Colon (tissue), 2 donors: ENCODE results near the gene SNAP25.

Source experiments
- FAIRE-seq: peaks from 2 replicates; lab custom pipeline; 2012; peaks lifted over from hg19 to GRCh38; lab: Jason Lieb, UNC
- donor health status: control.
- donor health status: control.

Gene SNAP25

GRCh38 chr20:10218536-10219451 is at the start of gene SNAP25:
TSS of gene SNAP25 (plus strand) at chr20:10218830. CDS start at chr20:10275492, 56,662 bp downstream.
- no peak for FAIRE-seq

- FAIRE-seq = no peak
Measured at GRCh38 chr20:10169752-10170151, 48.9 kb upstream of the SNAP25 start.

- FAIRE-seq = no peak
Measured at GRCh38 chr20:10170261-10170660, 48.4 kb upstream of the SNAP25 start.

GRCh38 chr20:10171864-10172751 is 46.5 kb upstream of the SNAP25 start:
- FAIRE-seq = no peak

DNA sequence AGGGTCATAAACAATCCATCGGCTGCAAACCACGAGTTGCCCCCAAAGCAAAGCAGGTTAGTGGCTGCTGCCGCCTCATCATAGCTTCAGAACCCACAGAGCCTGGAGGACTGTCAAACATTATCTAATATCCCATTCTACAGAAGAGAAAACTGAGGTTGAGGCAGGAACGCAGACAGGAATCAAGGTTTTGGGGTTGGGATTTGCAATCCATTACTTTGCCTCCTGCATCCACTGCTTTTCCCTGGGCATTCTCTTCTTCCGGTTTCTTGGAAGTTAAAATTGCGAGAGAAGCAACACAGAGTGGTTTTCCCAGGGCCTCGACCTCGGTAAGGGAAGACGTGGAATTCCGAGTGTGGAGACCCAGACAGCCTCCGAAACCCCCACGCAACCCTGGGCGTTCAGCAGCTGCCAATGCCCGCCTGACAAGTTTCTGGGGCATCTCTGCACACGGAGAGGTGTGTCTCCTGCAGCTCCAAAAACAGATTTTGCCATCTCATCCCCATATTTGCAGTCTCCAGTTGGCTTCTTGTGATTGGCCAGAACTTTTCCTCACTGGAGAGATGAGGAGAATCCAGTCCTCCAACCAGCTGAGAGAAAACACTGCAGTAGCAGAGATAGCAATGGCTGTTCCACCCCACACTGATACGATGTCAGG is 45.5 kb upstream of the SNAP25 start:
- FAIRE-seq = no peak

GRCh38 chr20:10174400-10174799 is 44.2 kb upstream of the SNAP25 start:
- no peak for FAIRE-seq

DNA sequence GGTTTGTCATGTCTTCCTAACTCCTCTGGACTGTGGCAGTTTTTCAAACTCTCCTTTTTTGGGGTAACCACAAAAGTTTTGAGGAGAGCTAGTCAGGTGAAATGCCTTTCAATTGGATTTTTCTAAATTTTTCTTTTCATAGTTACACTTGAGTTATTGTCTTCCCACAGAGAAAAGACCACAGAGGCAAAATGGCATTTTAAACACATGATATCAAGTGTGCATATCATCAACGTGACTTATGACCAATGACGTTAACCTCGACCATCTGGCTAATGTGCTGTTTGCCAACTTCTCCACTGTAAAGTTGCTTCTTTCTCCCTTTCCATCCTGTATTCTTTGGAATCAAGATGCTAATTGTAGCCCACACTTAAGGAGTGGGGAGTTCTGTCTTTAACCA is 41.3 kb upstream of the SNAP25 start:
- no peak for FAIRE-seq

DNA sequence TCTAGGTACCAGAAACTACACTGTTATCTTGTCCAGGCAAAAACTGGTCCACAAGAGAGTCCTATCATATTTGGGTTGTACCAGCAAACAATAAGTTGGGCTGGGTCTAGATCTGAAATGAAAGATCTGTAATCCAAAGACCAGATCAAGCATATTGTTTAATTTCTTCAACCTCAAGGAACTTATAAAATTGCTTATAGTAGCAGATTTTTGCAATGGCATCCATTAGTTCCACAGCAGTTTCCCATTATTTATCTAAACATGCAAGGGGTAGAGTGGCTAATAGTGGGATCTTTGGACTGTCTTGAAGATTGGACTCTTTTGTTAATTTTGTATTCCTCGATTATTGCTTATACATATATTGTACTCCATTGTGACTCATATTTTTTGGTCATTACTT is 40.5 kb upstream of the SNAP25 start:
- FAIRE-seq = no peak

- FAIRE-seq = no peak
Measured at GRCh38 chr20:10178727-10179313, 39.8 kb upstream of the SNAP25 start.

DNA sequence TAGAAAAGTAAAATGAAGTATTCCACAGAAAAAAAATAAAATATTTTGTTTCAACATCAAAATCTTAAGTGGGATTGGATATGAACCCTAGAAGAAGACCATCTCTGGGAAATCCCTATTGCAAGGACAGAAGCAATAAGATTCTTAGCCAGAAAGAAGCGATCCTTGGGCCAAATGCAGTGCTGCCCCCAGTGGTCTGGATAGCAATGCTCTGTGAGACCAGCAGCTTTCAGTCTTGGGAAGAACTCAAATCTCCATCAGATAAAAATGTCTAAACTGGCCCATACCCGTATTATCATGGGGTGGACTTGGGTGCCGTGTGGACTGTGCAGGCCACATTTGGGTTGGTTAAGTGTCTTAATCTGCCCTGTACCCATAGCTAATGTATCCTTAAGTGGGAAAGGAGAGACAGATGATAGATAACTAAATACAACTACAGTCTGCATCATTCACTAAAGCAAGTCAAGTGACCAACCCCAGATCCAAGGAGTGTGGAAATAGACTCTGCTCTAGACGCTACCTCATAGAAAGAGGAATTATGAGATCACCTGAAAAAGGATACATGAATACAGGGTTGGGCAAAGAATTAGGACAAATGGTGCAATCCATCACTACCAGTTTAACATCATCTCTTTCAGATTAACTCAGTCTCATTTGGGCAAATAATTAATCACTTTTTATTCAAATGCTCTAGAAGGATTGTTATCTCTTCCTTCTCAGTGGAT is 38.9 kb upstream of the SNAP25 start:
- no peak for FAIRE-seq

GRCh38 chr20:10180651-10181235 is 37.9 kb upstream of the SNAP25 start:
- no peak for FAIRE-seq

- no peak for FAIRE-seq
Measured at GRCh38 chr20:10185741-10186558, 32.7 kb upstream of the SNAP25 start.

GRCh38 chr20:10190456-10190855 is 28.2 kb upstream of the SNAP25 start:
- FAIRE-seq = no peak

GRCh38 chr20:10192171-10192570 is 26.5 kb upstream of the SNAP25 start:
- FAIRE-seq = no peak

DNA sequence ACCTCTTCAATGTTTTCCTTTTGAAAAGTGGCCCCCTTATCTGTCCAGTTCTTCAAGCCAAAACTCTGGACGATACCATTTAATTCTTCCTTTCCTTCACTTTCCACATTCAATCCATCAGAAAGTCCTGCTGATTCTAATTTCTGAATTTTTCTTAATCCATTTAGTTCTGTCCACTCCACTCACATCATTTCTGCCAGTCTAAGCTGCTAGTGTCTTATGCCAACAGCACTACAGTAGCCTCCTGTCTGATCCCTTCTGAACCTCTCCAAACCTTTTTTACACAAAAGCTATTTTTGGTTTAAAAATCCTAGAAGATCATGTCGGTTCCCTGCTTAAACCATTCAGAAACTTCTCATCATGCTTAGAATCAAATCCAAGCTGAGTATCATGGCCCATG is 24.5 kb upstream of the SNAP25 start:
- no peak for FAIRE-seq

DNA sequence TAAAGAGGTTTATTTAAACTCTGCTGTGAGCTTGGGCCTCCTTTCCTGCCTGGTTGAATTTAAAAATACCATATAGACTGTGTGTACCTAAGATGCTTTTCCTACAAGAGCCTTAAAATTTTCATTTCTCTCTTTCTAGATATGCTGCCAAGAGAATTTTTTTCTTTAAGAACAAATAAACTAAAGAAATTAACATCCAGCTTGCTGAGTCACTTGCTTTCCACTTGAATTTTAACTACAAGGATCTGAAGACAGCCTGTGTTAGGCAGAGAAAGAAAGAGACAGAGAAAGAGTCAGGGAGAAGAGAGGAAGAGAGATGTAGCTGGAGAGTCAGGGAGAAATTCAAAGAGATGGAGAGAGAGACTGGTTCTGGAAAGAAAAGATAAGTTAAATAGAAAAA is 18.3 kb upstream of the SNAP25 start:
- no peak for FAIRE-seq

DNA sequence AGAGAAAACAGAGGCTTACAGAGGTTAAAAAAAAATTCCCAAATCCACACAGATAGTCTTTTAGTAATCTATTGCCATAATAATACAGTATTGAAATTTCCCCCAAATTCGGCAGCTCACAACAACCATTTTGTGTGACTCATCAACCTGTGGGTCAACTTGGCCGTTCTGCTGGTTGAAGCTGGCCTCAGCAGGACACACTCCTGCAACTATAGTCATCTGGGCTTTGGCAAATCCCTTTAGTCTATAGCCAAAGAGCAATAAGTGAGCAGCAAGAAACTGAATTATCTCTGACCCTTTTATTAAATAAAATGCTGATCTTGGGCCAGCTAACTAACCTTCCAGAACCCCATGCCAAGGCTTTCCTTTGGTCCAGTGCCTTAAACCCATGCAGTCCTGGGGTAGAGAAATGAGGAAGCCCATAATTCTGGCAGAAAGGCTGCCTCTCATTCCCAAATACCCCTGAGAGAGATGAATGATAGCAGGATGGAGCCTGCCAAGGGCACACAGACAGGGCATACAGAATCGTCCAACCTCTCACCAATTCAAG is 17.2 kb upstream of the SNAP25 start:
- no peak for FAIRE-seq

DNA sequence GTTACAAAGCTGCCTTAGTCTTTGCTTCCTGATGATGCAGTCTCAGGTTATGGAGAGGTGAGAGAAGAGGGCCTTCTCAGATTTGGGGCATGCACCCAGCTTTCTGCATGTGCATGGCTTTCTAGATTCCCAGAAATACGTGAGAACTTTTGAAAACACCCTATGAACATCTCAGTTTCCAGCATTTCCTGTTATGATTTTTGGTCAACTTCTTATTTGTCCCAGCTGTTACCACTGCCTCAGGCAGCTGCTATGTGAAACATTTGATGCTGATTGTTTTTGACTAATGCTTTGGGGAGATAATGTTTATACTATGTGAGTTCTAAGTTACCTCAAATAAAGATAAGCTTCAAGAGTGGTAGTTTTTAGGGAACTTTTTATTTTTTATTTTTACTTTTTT is 9.5 kb upstream of the SNAP25 start:
- no peak for FAIRE-seq

GRCh38 chr20:10213526-10213925 is 5.1 kb upstream of the SNAP25 start:
- FAIRE-seq = no peak
